K562 (cell line): ENCODE measurements around the gene ANXA2. TPM values are rescaled to one million over a fixed set of nuclear protein-coding genes. Genes with fewer than 3 reads are reported as not detected.

Source experiments
- BCOR ChIP-seq: fragments of 450-650 bp; IDR thresholded peaks from 2 replicates; pipeline ENCODE4 v1.6.1; 2016
- FIP1L1 ChIP-seq: fragments of 200-400 bp; formaldehyde crosslinking; IDR thresholded peaks from 2 replicates; pipeline ENCODE4 v1.6.1; 2018; ENCODE audit warnings: mild to moderate bottlenecking, low read depth, low read length; ENCODE audit not compliant: poor library complexity, severe bottlenecking
- FOSL1 ChIP-seq: fragments of 200-800 bp; sonication (Bioruptor generic); conservative IDR thresholded peaks from 2 replicates; pipeline ENCODE4 v1.6.1; 2016; ENCODE audit warnings: missing genetic modification characterization, missing compliant biosample characterization
- HNRNPK ChIP-seq: fragments of 200-400 bp; formaldehyde crosslinking; IDR thresholded peaks from one replicate; pipeline ENCODE4 v1.6.1; 2018; ENCODE audit warnings: mild to moderate bottlenecking, low read depth, low read length; ENCODE audit not compliant: poor library complexity, severe bottlenecking
- JUN ChIP-seq, 2 experiments: sonication (generic) in 1 of 2; formaldehyde crosslinking in 1 of 2; IDR thresholded peaks; 2 replicates each; pipeline versions ENCODE4 v1.6.1 to v1.8.0; 2012 to 2022; ENCODE audit warnings: borderline replicate concordance in 2 of 2, mild to moderate bottlenecking in 2 of 2, improper control_type of control experiment in 1 of 2, low read depth in 1 of 2, low read length in 1 of 2, missing genetic modification reagents in 1 of 2
- KDM5B ChIP-seq: fragments of 200-600 bp; sonication (generic); IDR thresholded peaks from 2 replicates; pipeline ENCODE4 v1.6.1; 2012; ENCODE audit warnings: low read depth, mild to moderate bottlenecking, moderate library complexity, low read length, control low read depth, inconsistent platforms; ENCODE audit not compliant: insufficient replicate concordance
- L3MBTL2 ChIP-seq: fragments of 450-650 bp; IDR thresholded peaks from 2 replicates; pipeline ENCODE4 v1.6.1; 2016; ENCODE audit warnings: mild to moderate bottlenecking, moderate library complexity
- MYC ChIP-seq, 2 experiments: fragments of 250-450 bp in 1 of 2; sonication (Bioruptor Pico) in 1 of 2; IDR thresholded peaks; 2 replicates each; pipeline versions ENCODE4 v1.5.1 to v1.6.1; 2012 to 2021; ENCODE audit warnings: low read depth in 2 of 2, borderline replicate concordance in 1 of 2, improper control_type of control experiment in 1 of 2, low read length in 1 of 2, mild to moderate bottlenecking in 1 of 2, moderate library complexity in 1 of 2
- NONO ChIP-seq, 2 experiments: fragments of 200-400 bp in 1 of 2; fragments of 450-650 bp in 1 of 2; formaldehyde crosslinking in 1 of 2; IDR thresholded peaks; 2 replicates each; pipeline ENCODE4 v1.6.1; 2017; ENCODE audit warnings: low read depth in 2 of 2, mild to moderate bottlenecking in 2 of 2, moderate library complexity in 2 of 2, low read length in 1 of 2
- NR3C1 ChIP-seq: sonication (generic); formaldehyde crosslinking; IDR thresholded peaks from 2 replicates; pipeline ENCODE4 v1.8.1; 2022; ENCODE audit warnings: missing genetic modification reagents
- PCBP1 ChIP-seq: fragments of 200-400 bp; formaldehyde crosslinking; IDR thresholded peaks from 2 replicates; pipeline ENCODE4 v1.6.1; 2018; ENCODE audit warnings: mild to moderate bottlenecking, low read depth, low read length; ENCODE audit not compliant: poor library complexity, severe bottlenecking
- PHF8 ChIP-seq: fragments of 200-600 bp; sonication (generic); IDR thresholded peaks from 2 replicates; pipeline ENCODE4 v1.6.1; 2012; ENCODE audit warnings: mixed run types, mild to moderate bottlenecking, inconsistent platforms, low read length, moderate library complexity, borderline replicate concordance
- RBFOX2 ChIP-seq: fragments of 200-400 bp; formaldehyde crosslinking; IDR thresholded peaks from 2 replicates; pipeline ENCODE4 v1.6.1; 2017; ENCODE audit warnings: low read depth, mild to moderate bottlenecking, low read length, moderate library complexity
- RBM22 ChIP-seq: fragments of 200-400 bp; formaldehyde crosslinking; IDR thresholded peaks from 2 replicates; pipeline ENCODE4 v1.6.1; 2018; ENCODE audit warnings: low read length, low read depth; ENCODE audit not compliant: poor library complexity, severe bottlenecking
- SAP30 ChIP-seq: fragments of 200-600 bp; sonication (generic); IDR thresholded peaks from 2 replicates; pipeline ENCODE4 v1.6.1; 2012; ENCODE audit warnings: borderline replicate concordance, low read depth, mild to moderate bottlenecking, moderate library complexity, low read length, control low read depth, inconsistent platforms; ENCODE audit not compliant: insufficient read depth, poor library complexity, severe bottlenecking
- SIN3A ChIP-seq, 2 experiments: fragments of 150-350 bp in 1 of 2; IDR thresholded peaks; 2 replicates each; pipeline ENCODE4 v1.6.1; 2011 to 2016; ENCODE audit warnings: borderline replicate concordance in 2 of 2, low read depth in 2 of 2, low read length in 2 of 2, mild to moderate bottlenecking in 2 of 2, moderate library complexity in 2 of 2; ENCODE audit not compliant: control insufficient read depth in 1 of 2
- SMC3 ChIP-seq: conservative IDR thresholded peaks from 2 replicates; pipeline ENCODE4 v1.6.1; 2011; ENCODE audit warnings: low read depth, low read length, improper control_type of control experiment; ENCODE audit not compliant: insufficient read depth
- SUPT5H ChIP-seq: fragments of 450-650 bp; IDR thresholded peaks from 2 replicates; pipeline ENCODE4 v1.6.1; 2016
- TRIM28 ChIP-seq: fragments of 450-650 bp; IDR thresholded peaks from 2 replicates; pipeline ENCODE4 v1.6.1; 2017
- U2AF1 ChIP-seq: fragments of 200-400 bp; formaldehyde crosslinking; optimal IDR thresholded peaks from 2 replicates; pipeline ENCODE3; 2017; ENCODE audit warnings: mild to moderate bottlenecking, low read depth, low read length, moderate library complexity
- ZNF174 ChIP-seq: fragments of 250-450 bp; sonication (Bioruptor Pico); IDR thresholded peaks from 2 replicates; pipeline ENCODE4 v1.4.0; 2020; ENCODE audit warnings: mild to moderate bottlenecking
- ZNF41 ChIP-seq: fragments of 250-450 bp; sonication (Bioruptor Pico); conservative IDR thresholded peaks from 2 replicates; pipeline ENCODE4 v1.4.0; 2020; ENCODE audit warnings: mild to moderate bottlenecking
- polyA plus RNA-seq, 8 experiments: library from polyadenylated mRNA; depleted of rRNA in 4 of 8; stranded (reverse) in 5 of 8; unstranded in 3 of 8; fragments of >200 nt; fragmentation: Nextera tagmentation in 2 of 8; fragmentation: Illumina TruSeq in 1 of 8; extraction: Ambion mirVana in 2 of 8; extraction: Trizol in 1 of 8; gene quantifications; 2 replicates each; pipeline versions ENCODE4 v1.2.1 to v1.2.3, GENCODE V29; 2011 to 2014; ENCODE audit warnings: inconsistent platforms in 1 of 8, missing spikeins in 1 of 8
- total RNA-seq, 7 experiments: library from RNA; depleted of rRNA in 6 of 7; stranded (reverse); fragments of >200 nt in 6 of 7; fragmentation: Illumina TruSeq in 2 of 7; extraction: Trizol in 2 of 7; gene quantifications; 2 replicates each; pipeline versions ENCODE4 v1.2.1 to v1.2.3, GENCODE V29; 2011 to 2021; ENCODE audit warnings: low replicate concordance in 1 of 7
- TF ChIP-seq, protein P1 (sequence below), 2 experiments: fragments of 250-450 bp in 1 of 2; fragments of 450-650 bp in 1 of 2; sonication (Bioruptor Pico) in 1 of 2; IDR thresholded peaks; 2 replicates each; pipeline versions ENCODE4 v1.6.1 to v1.8.0; 2016 to 2021; ENCODE audit warnings: mild to moderate bottlenecking in 2 of 2, moderate library complexity in 2 of 2, missing compliant biosample characterization in 1 of 2, missing genetic modification characterization in 1 of 2
- TF ChIP-seq, protein P2 (sequence below), 2 experiments: fragments of 450-650 bp in 1 of 2; sonication (generic) in 1 of 2; formaldehyde crosslinking in 1 of 2; IDR thresholded peaks in 1 of 2; conservative IDR thresholded peaks in 1 of 2; 2 replicates each; pipeline versions ENCODE4 v1.6.1 to v1.8.1; 2016 to 2023; ENCODE audit warnings: mild to moderate bottlenecking in 2 of 2, moderate library complexity in 2 of 2, inconsistent platforms in 1 of 2, missing genetic modification reagents in 1 of 2

ANXA2 gene
- total and polyA plus RNA-seq, 9 of the 15 experiments (the other 6 are each of a cell fraction or from before 2014, with no cell fraction given): 301 to 1,102 (median 452) TPM

DNA sequence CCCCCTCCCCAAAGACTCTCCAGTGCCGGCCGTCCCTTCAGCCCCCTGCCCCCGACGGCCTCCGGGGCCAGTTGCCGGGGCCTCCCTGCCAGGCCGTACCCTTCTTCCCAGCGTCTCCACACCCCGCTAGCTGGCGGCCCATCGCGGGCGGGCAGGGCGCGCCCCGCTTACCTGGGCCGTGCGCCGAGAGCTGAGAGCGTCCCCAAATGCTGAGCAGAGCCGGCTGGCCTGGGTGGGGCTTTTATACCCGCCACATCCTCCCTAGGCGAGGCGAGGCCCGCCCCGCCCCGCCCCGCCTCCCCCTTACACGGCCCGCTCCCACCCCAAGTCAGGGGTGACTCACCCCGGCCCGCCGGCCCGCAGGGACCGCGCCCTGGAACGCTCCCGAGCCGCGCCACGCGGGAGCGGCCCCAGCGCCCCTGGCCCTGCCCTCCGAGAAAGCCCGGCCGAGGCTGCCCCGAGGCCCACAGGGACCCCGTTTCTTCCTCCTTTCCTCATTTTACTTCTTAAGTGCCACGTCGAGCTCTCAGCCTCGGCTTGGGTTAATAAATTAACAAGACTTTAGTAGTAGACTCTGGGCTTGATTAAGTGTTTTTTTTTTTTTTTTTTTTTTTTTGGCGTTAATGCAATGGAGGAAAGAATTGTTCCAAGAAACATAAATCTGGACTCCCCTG, at the start of gene ANXA2 (continued):
- TF ChIP-seq MYC (IDR thresholded peaks at IDR 0.05; ENCODE audit: low read depth, low read length): peak; percentile 82
- TF ChIP-seq MYC (CRISPR knock-in tag; IDR thresholded peaks at IDR 0.05; ENCODE audit: borderline replicate concordance, low read depth): no peak
- TF ChIP-seq RBM22: peak; percentile 94
- TF ChIP-seq, protein P1, sequence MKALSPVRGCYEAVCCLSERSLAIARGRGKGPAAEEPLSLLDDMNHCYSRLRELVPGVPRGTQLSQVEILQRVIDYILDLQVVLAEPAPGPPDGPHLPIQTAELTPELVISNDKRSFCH (CRISPR knock-in tag; IDR thresholded peaks at IDR 0.05): no peak
- TF ChIP-seq, protein P1 (tag; IDR thresholded peaks at IDR 0.05): no peak
- TF ChIP-seq RBFOX2: peak; percentile 90
- TF ChIP-seq PHF8: peak; percentile 74; the same call in 1 of the 2 replicates
- TF ChIP-seq HNRNPK: peak; percentile 63
- TF ChIP-seq PCBP1: peak; percentile 92
- TF ChIP-seq, protein P2, sequence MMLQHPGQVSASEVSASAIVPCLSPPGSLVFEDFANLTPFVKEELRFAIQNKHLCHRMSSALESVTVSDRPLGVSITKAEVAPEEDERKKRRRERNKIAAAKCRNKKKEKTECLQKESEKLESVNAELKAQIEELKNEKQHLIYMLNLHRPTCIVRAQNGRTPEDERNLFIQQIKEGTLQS (IDR thresholded peaks at IDR 0.05): peak; percentile 63
- TF ChIP-seq, protein P2 (CRISPR knock-in tag; conservative IDR thresholded peaks at IDR 0.05): no peak
- no peak for TF ChIP-seq SMC3
- TF ChIP-seq NONO (IDR thresholded peaks at IDR 0.05; ENCODE audit: low read depth in 2 of 2, low read length in 1 of 2): peak in 1 of 2 experiments; percentile 98; a peak in 2 of 4 replicates
- TF ChIP-seq FIP1L1: peak; percentile 88
- TF ChIP-seq BCOR: 0 out of 2 replicates have a peak, but pooled peaks have one; percentile 7
- peak; percentile 45 for TF ChIP-seq U2AF1
- no peak for TF ChIP-seq NR3C1 (CRISPR knock-in tag)
- peak; percentile 84 for TF ChIP-seq KDM5B
- no peak for TF ChIP-seq SAP30
- peak; percentile 95 for TF ChIP-seq FOSL1
- TF ChIP-seq SIN3A (IDR thresholded peaks at IDR 0.05; ENCODE audit: borderline replicate concordance in 2 of 2, control insufficient read depth in 1 of 2, low read depth in 2 of 2, low read length in 2 of 2): peak in 1 of 2 experiments; percentile 56; a peak in 1 of 4 replicates
- TF ChIP-seq SUPT5H: peak; percentile 92
- TF ChIP-seq JUN (IDR thresholded peaks at IDR 0.05; ENCODE audit: borderline replicate concordance, low read depth, low read length): peak; percentile 81; the same call in 1 of the 2 replicates
- TF ChIP-seq JUN (CRISPR knock-in tag; IDR thresholded peaks at IDR 0.05; ENCODE audit: borderline replicate concordance): no peak
- no peak for TF ChIP-seq TRIM28
- TF ChIP-seq L3MBTL2: peak; percentile 65; the same call in 1 of the 2 replicates
- TF ChIP-seq ZNF41: no peak
- TF ChIP-seq ZNF174 (CRISPR knock-in tag): no peak
